ENCODE results near the gene ATAT1.

DNA sequence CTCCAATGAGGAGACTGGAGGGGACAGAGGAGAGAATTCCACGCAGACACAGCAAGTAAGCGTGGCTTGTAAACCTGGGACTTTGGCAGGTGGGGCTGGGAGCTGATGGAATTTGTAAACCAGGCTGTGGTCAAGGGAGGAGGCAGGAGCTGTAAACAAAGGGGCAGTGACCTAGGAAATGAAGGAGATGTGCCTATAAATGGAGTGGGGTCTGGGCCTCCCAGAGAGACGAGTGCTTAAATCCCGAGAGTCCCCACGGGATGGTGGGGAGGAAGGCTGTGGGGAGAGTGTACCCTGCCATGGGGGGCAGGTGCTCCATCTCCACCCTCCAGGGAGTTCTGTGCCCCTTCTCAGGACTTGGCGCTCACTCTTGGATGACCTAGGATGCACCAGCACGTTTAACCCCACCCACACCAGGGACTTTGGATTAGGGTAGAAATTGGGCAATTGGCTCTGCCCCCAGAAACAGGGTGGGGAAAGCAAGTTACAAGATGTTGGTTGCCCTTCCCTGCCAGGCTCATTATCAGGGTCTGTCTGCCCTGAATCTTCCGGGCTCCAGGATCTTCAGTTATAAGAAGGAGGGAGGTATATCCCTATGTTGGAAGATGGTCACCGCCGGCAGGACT is 50.1 kb downstream of the ATAT1 start:
- TF ChIP-seq CTCF (IDR thresholded peaks at IDR 0.05; ENCODE audit: insufficient read depth, low read length) (no peak), GABPA (IDR thresholded peaks at IDR 0.05; ENCODE audit: low read depth) (no peak), POLR2AphosphoS5 (IDR thresholded peaks at IDR 0.05; ENCODE audit: low read depth) (no peak), SPI1 (IDR thresholded peaks at IDR 0.05; ENCODE audit: borderline replicate concordance, low read depth) (no peak)
- TF ChIP-seq, protein P1, sequence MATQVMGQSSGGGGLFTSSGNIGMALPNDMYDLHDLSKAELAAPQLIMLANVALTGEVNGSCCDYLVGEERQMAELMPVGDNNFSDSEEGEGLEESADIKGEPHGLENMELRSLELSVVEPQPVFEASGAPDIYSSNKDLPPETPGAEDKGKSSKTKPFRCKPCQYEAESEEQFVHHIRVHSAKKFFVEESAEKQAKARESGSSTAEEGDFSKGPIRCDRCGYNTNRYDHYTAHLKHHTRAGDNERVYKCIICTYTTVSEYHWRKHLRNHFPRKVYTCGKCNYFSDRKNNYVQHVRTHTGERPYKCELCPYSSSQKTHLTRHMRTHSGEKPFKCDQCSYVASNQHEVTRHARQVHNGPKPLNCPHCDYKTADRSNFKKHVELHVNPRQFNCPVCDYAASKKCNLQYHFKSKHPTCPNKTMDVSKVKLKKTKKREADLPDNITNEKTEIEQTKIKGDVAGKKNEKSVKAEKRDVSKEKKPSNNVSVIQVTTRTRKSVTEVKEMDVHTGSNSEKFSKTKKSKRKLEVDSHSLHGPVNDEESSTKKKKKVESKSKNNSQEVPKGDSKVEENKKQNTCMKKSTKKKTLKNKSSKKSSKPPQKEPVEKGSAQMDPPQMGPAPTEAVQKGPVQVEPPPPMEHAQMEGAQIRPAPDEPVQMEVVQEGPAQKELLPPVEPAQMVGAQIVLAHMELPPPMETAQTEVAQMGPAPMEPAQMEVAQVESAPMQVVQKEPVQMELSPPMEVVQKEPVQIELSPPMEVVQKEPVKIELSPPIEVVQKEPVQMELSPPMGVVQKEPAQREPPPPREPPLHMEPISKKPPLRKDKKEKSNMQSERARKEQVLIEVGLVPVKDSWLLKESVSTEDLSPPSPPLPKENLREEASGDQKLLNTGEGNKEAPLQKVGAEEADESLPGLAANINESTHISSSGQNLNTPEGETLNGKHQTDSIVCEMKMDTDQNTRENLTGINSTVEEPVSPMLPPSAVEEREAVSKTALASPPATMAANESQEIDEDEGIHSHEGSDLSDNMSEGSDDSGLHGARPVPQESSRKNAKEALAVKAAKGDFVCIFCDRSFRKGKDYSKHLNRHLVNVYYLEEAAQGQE (IDR thresholded peaks at IDR 0.05; ENCODE audit: insufficient replicate concordance, low read depth): no peak

Data from HL-60 (cell line).